Activated CD4-positive, CD25-positive, alpha-beta regulatory T cell (primary cell): ENCODE data around the gene STON1.
"Not testable (repeated sequence)": the region's sequence is repeated elsewhere in the genome, so short reads cannot be mapped to it uniquely, and the experiment has no call there.

ENCODE experiments used
- DNase-seq, 4 experiments: peaks; one replicate each; lab custom pipeline; 2025; lab: John Stamatoyannopoulos, UW

The STON1 gene

GRCh38 chr2:48617618-48618017 lies 87.7 kb downstream of the STON1 start, which contains the start of gene GTF2A1L:
Gene GTF2A1L, plus strand, starts transcription at chr2:48617856. Its CDS starts 19 bp downstream, at chr2:48617875.
- no peak for DNase-seq

DNA sequence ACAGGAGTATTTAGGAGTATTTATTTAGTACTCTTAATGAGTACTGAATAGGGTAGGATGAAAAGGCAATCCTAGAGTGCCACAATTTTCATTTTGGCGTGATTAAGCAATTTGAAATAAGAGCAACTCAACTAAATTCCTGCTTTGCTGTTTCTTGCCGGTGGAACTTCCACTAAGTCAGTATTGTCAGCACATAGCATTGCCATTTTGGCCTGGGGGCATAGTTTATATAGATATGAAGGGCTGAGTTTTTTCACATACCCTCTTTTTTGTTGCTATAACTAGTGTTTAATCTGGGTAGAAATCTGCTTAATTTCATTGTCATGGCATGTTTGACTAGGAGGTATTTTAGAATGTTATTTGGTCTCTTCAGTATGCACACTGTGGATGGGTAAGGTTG lies 89.6 kb downstream of the STON1 start:
- no peak for DNase-seq

DNA sequence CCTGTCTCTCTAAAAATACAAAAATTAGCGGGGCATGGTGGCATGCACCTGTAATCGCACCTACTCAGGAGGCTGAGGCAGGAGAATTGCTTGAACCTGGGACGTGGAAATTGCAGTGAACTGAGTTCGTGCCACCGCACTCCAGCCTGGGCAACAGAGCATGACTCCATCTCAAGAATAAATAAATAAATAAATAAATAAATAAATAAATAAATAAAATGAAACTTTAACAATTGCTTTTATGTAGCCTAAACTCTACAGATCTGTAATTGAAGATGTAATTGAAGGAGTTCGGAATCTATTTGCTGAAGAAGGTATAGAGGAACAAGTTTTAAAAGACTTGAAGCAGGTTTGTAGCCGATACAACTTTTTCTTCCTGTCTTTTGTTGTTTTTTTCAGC lies 90.7 kb downstream of the STON1 start:
- no peak for DNase-seq

GRCh38 chr2:48622691-48623090 lies 92.7 kb downstream of the STON1 start:
- DNase-seq: not testable (repeated sequence)

DNA sequence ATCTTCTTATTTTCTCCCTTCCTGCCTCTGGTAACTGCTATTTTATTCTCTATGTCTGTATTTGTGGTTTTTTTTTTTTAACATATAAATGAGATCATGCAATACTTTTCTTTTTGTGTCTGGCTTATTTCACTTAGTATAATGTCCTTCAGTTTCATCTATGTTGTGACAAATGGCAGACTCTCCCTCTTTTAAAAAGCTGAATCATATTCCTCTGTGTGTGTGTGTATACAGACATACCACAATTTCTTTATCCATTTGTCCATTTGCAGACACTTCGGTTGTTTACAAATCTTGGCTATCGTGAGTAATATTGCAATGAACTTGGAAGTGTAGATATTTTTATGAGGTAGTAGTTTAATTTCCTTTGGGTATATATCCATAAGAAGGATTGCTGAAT lies 94.7 kb downstream of the STON1 start:
- DNase-seq: no peak

DNA sequence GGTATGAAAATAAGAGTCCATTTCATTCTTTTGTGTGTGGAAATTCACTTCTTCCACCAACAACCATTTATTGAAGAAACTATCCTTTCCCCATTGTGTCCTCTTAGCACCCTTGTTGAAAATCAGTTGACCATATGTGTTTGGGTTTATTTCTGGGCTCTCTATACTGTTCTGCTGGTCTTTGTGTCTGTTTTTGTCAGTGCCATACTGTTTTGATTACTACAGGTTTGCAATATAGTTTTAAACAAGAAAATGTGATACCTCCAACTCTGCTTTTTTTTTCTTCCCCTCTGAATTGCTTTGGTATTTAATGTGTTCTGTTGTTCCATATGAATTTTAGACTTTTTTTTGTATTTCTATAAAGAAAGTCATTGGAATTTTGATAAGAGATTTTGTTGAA lies 96.1 kb downstream of the STON1 start:
- no peak for DNase-seq

DNA sequence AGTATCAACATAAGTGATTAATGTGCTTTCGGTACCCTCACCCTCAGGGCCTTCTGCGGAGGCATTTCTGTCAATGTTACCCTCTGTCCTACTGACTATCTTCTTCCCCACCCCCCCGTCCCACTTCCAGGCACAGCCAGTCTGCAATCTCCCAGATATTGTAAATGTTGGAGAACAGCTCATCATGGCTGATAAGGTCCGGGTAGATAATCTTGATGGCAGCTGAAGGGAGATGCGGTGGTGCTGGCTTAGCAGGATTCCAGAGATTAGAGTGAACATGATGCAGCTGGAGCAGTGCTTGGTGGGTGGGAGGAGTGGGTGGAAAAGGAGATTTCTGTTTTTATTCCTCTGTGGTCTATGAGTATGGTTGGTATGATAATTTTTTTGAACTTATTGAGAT lies 103.2 kb downstream of the STON1 start:
- DNase-seq: no peak

DNA sequence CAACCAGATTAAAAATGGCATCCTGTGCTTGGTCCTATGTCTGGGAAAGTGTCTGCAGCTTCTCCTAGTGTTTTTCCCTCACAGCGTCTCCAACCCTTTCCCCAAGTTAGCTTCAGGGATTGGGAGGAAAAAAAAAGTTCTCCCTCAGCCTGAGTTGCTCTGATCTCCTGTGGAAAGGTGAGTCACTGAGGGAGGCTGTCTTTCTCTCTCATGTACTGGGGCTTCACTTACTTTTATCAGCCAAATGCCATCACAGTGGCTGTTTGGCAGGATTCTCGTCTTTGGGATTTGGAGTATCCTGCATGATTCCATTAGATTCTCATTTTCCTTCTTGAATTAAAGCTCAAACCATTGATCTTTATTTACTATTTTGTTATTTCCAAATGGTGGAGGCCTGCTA lies 105.8 kb downstream of the STON1 start:
- DNase-seq: no peak

- DNase-seq: no peak
Measured at GRCh38 chr2:48638261-48638660, 108.3 kb downstream of the STON1 start.
